GM21381 (cell line): ENCODE results near the gene SPATS2.
A peak's percentile ranks its signal among the peaks of the same experiment; 100 is the strongest.

ENCODE experiments used
- ATAC-seq: cut with Tn5 transposase; IDR thresholded peaks from one replicate; pipeline ENCODE4 v1.9.1; 2021; ENCODE audit warnings: mild to moderate bottlenecking, moderate library complexity; ENCODE audit not compliant: unreplicated experiment

The SPATS2 gene

GRCh38 chr12:49552014-49552413, 184.8 kb downstream of the SPATS2 start:
- no peak for ATAC-seq

GRCh38 chr12:49552425-49552824, 185.2 kb downstream of the SPATS2 start:
- no peak for ATAC-seq

GRCh38 chr12:49552899-49553298, 185.6 kb downstream of the SPATS2 start:
- ATAC-seq = no peak

- ATAC-seq = no peak
These were observed 186.3 kb downstream of the SPATS2 start for GRCh38 chr12:49553512-49554088.

- no peak for ATAC-seq
These were observed 187.0 kb downstream of the SPATS2 start for GRCh38 chr12:49554266-49554665.

- ATAC-seq = no peak
These were observed 188.5 kb downstream of the SPATS2 start for GRCh38 chr12:49555631-49556390.

- ATAC-seq = no peak
These were observed 189.3 kb downstream of the SPATS2 start for GRCh38 chr12:49556391-49557186.

- no peak for ATAC-seq
These were observed 190.1 kb downstream of the SPATS2 start for GRCh38 chr12:49557187-49557916.

GRCh38 chr12:49557917-49558215, 190.6 kb downstream of the SPATS2 start:
- no peak for ATAC-seq

- no peak for ATAC-seq
These were observed 191.3 kb downstream of the SPATS2 start for GRCh38 chr12:49558526-49558925.

- ATAC-seq = no peak
These were observed 191.9 kb downstream of the SPATS2 start for GRCh38 chr12:49559011-49559675.

GRCh38 chr12:49560695-49561094, 193.4 kb downstream of the SPATS2 start:
- ATAC-seq = no peak

- no peak for ATAC-seq
These were observed 195.0 kb downstream of the SPATS2 start for GRCh38 chr12:49562233-49562632.

- no peak for ATAC-seq
These were observed 195.6 kb downstream of the SPATS2 start for GRCh38 chr12:49562831-49563230.

GRCh38 chr12:49563951-49564685, 196.9 kb downstream of the SPATS2 start:
- no peak for ATAC-seq

- no peak for ATAC-seq
These were observed 197.6 kb downstream of the SPATS2 start for GRCh38 chr12:49564686-49565405.

- no peak for ATAC-seq
These were observed 198.4 kb downstream of the SPATS2 start for GRCh38 chr12:49565406-49566265.

- ATAC-seq = no peak
These were observed 199.1 kb downstream of the SPATS2 start for GRCh38 chr12:49566361-49566760.

- ATAC-seq = peak; percentile 3
These were observed 200.0 kb downstream of the SPATS2 start for GRCh38 chr12:49567302-49567610.
